NCI-H526 treated with DMSO at 0.1 percent for 48 hours (cell line): ENCODE results near the gene CD200R1.

Experiments used
- DNase-seq: peaks from one replicate; lab custom pipeline; 2025; lab: John Stamatoyannopoulos, UW

Gene CD200R1

DNA sequence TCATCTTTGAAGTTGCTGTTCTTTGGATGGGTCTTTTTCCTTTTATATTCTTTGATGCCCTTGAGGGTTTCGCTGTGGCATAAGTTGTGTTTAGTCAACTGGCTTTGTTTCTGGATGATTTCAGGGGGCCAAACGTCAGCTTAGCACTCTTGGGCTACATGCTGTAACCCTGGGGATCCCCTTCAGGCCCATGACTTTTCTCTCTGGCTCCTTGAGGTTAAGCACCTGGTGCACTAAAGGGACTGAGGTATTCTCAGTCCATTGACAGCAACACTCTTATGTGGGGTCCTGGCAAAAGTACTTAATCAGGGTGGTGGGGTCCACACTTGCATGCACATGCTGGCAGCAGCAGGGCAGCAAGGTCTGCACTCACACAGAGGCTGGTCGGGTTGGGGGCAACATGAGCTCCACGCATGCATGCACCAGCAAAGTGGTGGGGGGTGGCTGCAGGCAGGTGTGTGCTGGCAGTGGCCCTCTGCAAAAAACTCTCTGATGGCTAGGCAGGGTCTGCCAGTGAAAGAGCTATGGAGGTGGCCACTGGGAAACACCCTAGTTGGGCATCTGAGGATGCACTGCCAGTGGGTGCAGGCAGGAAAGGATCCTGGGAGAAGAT is 90.1 kb downstream of the CD200R1 start:
- DNase-seq: no peak

DNA sequence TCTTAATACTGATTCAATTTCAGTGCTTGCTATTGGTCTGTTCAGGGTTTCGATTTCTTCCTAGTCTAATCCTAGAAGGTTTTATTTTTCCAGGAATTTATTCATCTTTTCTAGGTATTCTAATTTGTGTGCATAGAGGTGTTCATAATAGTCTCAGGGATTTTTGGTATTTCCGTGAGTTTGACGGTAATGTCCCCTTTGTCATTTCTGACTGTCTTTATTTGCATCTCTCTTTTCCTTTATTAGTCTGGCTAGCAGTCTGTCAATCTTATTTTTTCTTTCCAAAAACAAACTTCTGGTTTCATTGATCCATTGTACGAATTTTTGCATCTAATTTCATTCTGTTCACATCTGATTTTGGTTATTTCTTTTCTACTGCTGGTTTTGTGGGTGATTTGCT is 93.0 kb downstream of the CD200R1 start:
- DNase-seq: no peak

GRCh38 chr3:112875561-112875960 is 99.3 kb downstream of the CD200R1 start:
- no peak for DNase-seq

GRCh38 chr3:112874725-112875124 is 100.2 kb downstream of the CD200R1 start:
- DNase-seq: no peak

DNA sequence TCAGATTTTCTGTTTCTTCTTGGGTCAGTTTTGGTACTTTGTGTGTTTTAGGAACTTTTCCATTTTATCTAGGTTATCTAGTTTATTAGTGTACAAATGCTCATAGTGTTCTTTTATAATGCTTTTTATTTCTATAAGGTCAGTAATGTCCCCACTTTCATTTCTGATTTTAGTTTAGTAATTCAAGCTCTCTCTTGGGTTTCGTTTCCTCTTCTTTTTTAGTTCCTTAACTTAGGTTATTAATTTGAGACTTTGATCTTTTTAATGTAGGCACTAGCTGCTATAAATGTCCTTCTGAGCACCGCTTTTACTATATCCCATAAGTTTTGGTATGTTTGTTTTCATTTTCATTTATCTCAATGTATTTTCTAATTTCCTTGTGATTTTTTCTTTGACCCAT is 101.3 kb downstream of the CD200R1 start:
- DNase-seq: no peak

- DNase-seq: no peak
Observed at GRCh38 chr3:112871735-112872134, 103.2 kb downstream of the CD200R1 start.
